Measurements from ENCODE around the gene QTRT2.

Gene QTRT2

GRCh38 chr3:114078126-114078525, 21.6 kb downstream of the QTRT2 start:
- no peak for DNase-seq (ENCODE audit: low read depth)

- DNase-seq (ENCODE audit: low read depth) = no peak
These were observed 23.2 kb downstream of the QTRT2 start for GRCh38 chr3:114079761-114080160.

- no peak for DNase-seq (ENCODE audit: low read depth)
These were observed 23.7 kb downstream of the QTRT2 start for GRCh38 chr3:114080201-114080600.

GRCh38 chr3:114081037-114081436, 24.5 kb downstream of the QTRT2 start:
- DNase-seq (ENCODE audit: low read depth) = peak; percentile 43

- no peak for DNase-seq (ENCODE audit: low read depth)
These were observed 26.6 kb downstream of the QTRT2 start for GRCh38 chr3:114083112-114083511.

GRCh38 chr3:114086356-114086755, 29.8 kb downstream of the QTRT2 start:
- no peak for DNase-seq (ENCODE audit: low read depth)

- DNase-seq (ENCODE audit: low read depth) = no peak
These were observed 33.1 kb downstream of the QTRT2 start for GRCh38 chr3:114089675-114090074.

- no peak for DNase-seq (ENCODE audit: low read depth)
These were observed 35.8 kb downstream of the QTRT2 start for GRCh38 chr3:114092151-114093015.

- DNase-seq (ENCODE audit: low read depth) = no peak
These were observed 36.5 kb downstream of the QTRT2 start for GRCh38 chr3:114093016-114093380.

- no peak for DNase-seq (ENCODE audit: low read depth)
These were observed 37.1 kb downstream of the QTRT2 start for GRCh38 chr3:114093596-114093995.

GRCh38 chr3:114095796-114096195, 39.3 kb downstream of the QTRT2 start:
- DNase-seq (ENCODE audit: low read depth) = no peak

- DNase-seq (ENCODE audit: low read depth) = no peak
These were observed 44.6 kb downstream of the QTRT2 start for GRCh38 chr3:114101101-114101500.

GRCh38 chr3:114103181-114103580, 46.6 kb downstream of the QTRT2 start:
- no peak for DNase-seq (ENCODE audit: low read depth)

GRCh38 chr3:114103858-114104257, 47.3 kb downstream of the QTRT2 start:
- no peak for DNase-seq (ENCODE audit: low read depth)

- DNase-seq (ENCODE audit: low read depth) = no peak
These were observed 47.9 kb downstream of the QTRT2 start for GRCh38 chr3:114104414-114104813.

GRCh38 chr3:114108137-114108536, 51.6 kb downstream of the QTRT2 start:
- no peak for DNase-seq (ENCODE audit: low read depth)

- no peak for DNase-seq (ENCODE audit: low read depth)
These were observed 53.9 kb downstream of the QTRT2 start for GRCh38 chr3:114110439-114110838.

- DNase-seq (ENCODE audit: low read depth) = no peak
These were observed 54.7 kb downstream of the QTRT2 start for GRCh38 chr3:114111060-114111770.

GRCh38 chr3:114112696-114113095, 56.2 kb downstream of the QTRT2 start:
- no peak for DNase-seq (ENCODE audit: low read depth)

- no peak for DNase-seq (ENCODE audit: low read depth)
These were observed 58.2 kb downstream of the QTRT2 start for GRCh38 chr3:114114719-114115118.

GRCh38 chr3:114115143-114115542, 58.6 kb downstream of the QTRT2 start:
- no peak for DNase-seq (ENCODE audit: low read depth)

GRCh38 chr3:114119776-114120175, 63.2 kb downstream of the QTRT2 start:
- no peak for DNase-seq (ENCODE audit: low read depth)

- no peak for DNase-seq (ENCODE audit: low read depth)
These were observed 63.7 kb downstream of the QTRT2 start for GRCh38 chr3:114120211-114120610.

Measured in GM04503 (cell line).